ENCODE data around the gene PIK3R2.

- TF ChIP-seq TCF12 (IDR thresholded peaks at IDR 0.05; ENCODE audit: low read depth) (no peak), USF1 (IDR thresholded peaks at IDR 0.05) (no peak), CEBPB (IDR thresholded peaks at IDR 0.05) (no peak), EGR1 (IDR thresholded peaks at IDR 0.05) (no peak), MAX (IDR thresholded peaks at IDR 0.05) (no peak), TAF1 (IDR thresholded peaks at IDR 0.05; ENCODE audit: low read depth) (no peak)
- TF ChIP-seq, protein P1, sequence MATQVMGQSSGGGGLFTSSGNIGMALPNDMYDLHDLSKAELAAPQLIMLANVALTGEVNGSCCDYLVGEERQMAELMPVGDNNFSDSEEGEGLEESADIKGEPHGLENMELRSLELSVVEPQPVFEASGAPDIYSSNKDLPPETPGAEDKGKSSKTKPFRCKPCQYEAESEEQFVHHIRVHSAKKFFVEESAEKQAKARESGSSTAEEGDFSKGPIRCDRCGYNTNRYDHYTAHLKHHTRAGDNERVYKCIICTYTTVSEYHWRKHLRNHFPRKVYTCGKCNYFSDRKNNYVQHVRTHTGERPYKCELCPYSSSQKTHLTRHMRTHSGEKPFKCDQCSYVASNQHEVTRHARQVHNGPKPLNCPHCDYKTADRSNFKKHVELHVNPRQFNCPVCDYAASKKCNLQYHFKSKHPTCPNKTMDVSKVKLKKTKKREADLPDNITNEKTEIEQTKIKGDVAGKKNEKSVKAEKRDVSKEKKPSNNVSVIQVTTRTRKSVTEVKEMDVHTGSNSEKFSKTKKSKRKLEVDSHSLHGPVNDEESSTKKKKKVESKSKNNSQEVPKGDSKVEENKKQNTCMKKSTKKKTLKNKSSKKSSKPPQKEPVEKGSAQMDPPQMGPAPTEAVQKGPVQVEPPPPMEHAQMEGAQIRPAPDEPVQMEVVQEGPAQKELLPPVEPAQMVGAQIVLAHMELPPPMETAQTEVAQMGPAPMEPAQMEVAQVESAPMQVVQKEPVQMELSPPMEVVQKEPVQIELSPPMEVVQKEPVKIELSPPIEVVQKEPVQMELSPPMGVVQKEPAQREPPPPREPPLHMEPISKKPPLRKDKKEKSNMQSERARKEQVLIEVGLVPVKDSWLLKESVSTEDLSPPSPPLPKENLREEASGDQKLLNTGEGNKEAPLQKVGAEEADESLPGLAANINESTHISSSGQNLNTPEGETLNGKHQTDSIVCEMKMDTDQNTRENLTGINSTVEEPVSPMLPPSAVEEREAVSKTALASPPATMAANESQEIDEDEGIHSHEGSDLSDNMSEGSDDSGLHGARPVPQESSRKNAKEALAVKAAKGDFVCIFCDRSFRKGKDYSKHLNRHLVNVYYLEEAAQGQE (IDR thresholded peaks at IDR 0.05; ENCODE audit: low read depth): no peak
Measured at GRCh38 chr19:18176367-18177310, 23.7 kb downstream of the PIK3R2 start.
